Measurements from ENCODE around the gene GLB1L2. TPM values are rescaled to one million over a fixed set of nuclear protein-coding genes. Genes with fewer than 3 reads are reported as not detected.

The GLB1L2 gene
- total RNA-seq, 1 experiment from 2014 or later = 1.1 TPM

GRCh38 chr11:134372536-134372935, 40.7 kb downstream of the GLB1L2 start:
- DNase-seq (ENCODE audit: low read depth, low spot score) = no peak
- in situ Hi-C loops (cut with HindIII; ENCODE audit: low pct_unique_long_range_greater_than_20kb, low sequenced_read_pairs) = no loop called here

GRCh38 chr11:134372961-134373360, 41.2 kb downstream of the GLB1L2 start:
- in situ Hi-C loops (cut with HindIII; ENCODE audit: low pct_unique_long_range_greater_than_20kb, low sequenced_read_pairs) = no loop called here
- no peak for DNase-seq (ENCODE audit: low read depth, low spot score)

GRCh38 chr11:134373591-134374052, 41.8 kb downstream of the GLB1L2 start:
- no peak for DNase-seq (ENCODE audit: low read depth, low spot score)
- in situ Hi-C loops (cut with HindIII; ENCODE audit: low pct_unique_long_range_greater_than_20kb, low sequenced_read_pairs) = no loop called here

- in situ Hi-C loops (cut with HindIII; ENCODE audit: low pct_unique_long_range_greater_than_20kb, low sequenced_read_pairs) = no loop called here
- DNase-seq (ENCODE audit: low read depth, low spot score) = no peak
Observed at GRCh38 chr11:134374171-134374570, 42.4 kb downstream of the GLB1L2 start.

- no peak for DNase-seq (ENCODE audit: low read depth, low spot score)
- in situ Hi-C loops (cut with HindIII; ENCODE audit: low pct_unique_long_range_greater_than_20kb, low sequenced_read_pairs) = no loop called here
Observed at GRCh38 chr11:134374891-134375550, 43.2 kb downstream of the GLB1L2 start.

GRCh38 chr11:134376150-134376921, 44.5 kb downstream of the GLB1L2 start:
- in situ Hi-C loops (cut with HindIII; ENCODE audit: low pct_unique_long_range_greater_than_20kb, low sequenced_read_pairs) = no loop called here
- no peak for DNase-seq (ENCODE audit: low read depth, low spot score)

- in situ Hi-C loops (cut with HindIII; ENCODE audit: low pct_unique_long_range_greater_than_20kb, low sequenced_read_pairs) = no loop called here
- DNase-seq (ENCODE audit: low read depth, low spot score) = no peak
Observed at GRCh38 chr11:134377876-134378275, 46.1 kb downstream of the GLB1L2 start.

GRCh38 chr11:134379241-134379640, 47.5 kb downstream of the GLB1L2 start:
- in situ Hi-C loops (cut with HindIII; ENCODE audit: low pct_unique_long_range_greater_than_20kb, low sequenced_read_pairs) = no loop called here
- DNase-seq (ENCODE audit: low read depth, low spot score) = no peak

GRCh38 chr11:134380229-134380628, 48.4 kb downstream of the GLB1L2 start:
- in situ Hi-C loops (cut with HindIII; ENCODE audit: low pct_unique_long_range_greater_than_20kb, low sequenced_read_pairs) = no loop called here
- no peak for DNase-seq (ENCODE audit: low read depth, low spot score)

GRCh38 chr11:134380785-134381184, 49.0 kb downstream of the GLB1L2 start:
- DNase-seq (ENCODE audit: low read depth, low spot score) = no peak
- in situ Hi-C loops (cut with HindIII; ENCODE audit: low pct_unique_long_range_greater_than_20kb, low sequenced_read_pairs) = no loop called here

- DNase-seq (ENCODE audit: low read depth, low spot score) = no peak
- in situ Hi-C loops (cut with HindIII; ENCODE audit: low pct_unique_long_range_greater_than_20kb, low sequenced_read_pairs) = no loop called here
Observed at GRCh38 chr11:134382257-134382656, 50.5 kb downstream of the GLB1L2 start.

GRCh38 chr11:134382830-134383229, 51.0 kb downstream of the GLB1L2 start:
- DNase-seq (ENCODE audit: low read depth, low spot score) = no peak
- in situ Hi-C loops (cut with HindIII; ENCODE audit: low pct_unique_long_range_greater_than_20kb, low sequenced_read_pairs) = no loop called here

- in situ Hi-C loops (cut with HindIII; ENCODE audit: low pct_unique_long_range_greater_than_20kb, low sequenced_read_pairs) = no loop called here
- no peak for DNase-seq (ENCODE audit: low read depth, low spot score)
Observed at GRCh38 chr11:134383576-134384221, 51.9 kb downstream of the GLB1L2 start.

GRCh38 chr11:134384406-134384805, 52.6 kb downstream of the GLB1L2 start:
- no peak for DNase-seq (ENCODE audit: low read depth, low spot score)
- in situ Hi-C loops (cut with HindIII; ENCODE audit: low pct_unique_long_range_greater_than_20kb, low sequenced_read_pairs) = no loop called here

- in situ Hi-C loops (cut with HindIII; ENCODE audit: low pct_unique_long_range_greater_than_20kb, low sequenced_read_pairs) = no loop called here
- no peak for DNase-seq (ENCODE audit: low read depth, low spot score)
Observed at GRCh38 chr11:134385171-134385570, 53.4 kb downstream of the GLB1L2 start.

GRCh38 chr11:134385774-134386565, 54.2 kb downstream of the GLB1L2 start:
- in situ Hi-C loops (cut with HindIII; ENCODE audit: low pct_unique_long_range_greater_than_20kb, low sequenced_read_pairs) = no loop called here
- DNase-seq (ENCODE audit: low read depth, low spot score) = no peak

- in situ Hi-C loops (cut with HindIII; ENCODE audit: low pct_unique_long_range_greater_than_20kb, low sequenced_read_pairs) = no loop called here
- no peak for DNase-seq (ENCODE audit: low read depth, low spot score)
Observed at GRCh38 chr11:134386945-134387344, 55.2 kb downstream of the GLB1L2 start.

- in situ Hi-C loops (cut with HindIII; ENCODE audit: low pct_unique_long_range_greater_than_20kb, low sequenced_read_pairs) = no loop called here
- no peak for DNase-seq (ENCODE audit: low read depth, low spot score)
Observed at GRCh38 chr11:134387501-134387900, 55.7 kb downstream of the GLB1L2 start.

Measured in SK-MEL-5 (cell line).